HG03135 (cell line): ENCODE data around the gene VAMP8.
"Not testable (repeated sequence)": the region's sequence is repeated elsewhere in the genome, so short reads cannot be mapped to it uniquely, and the experiment has no call there.

Source experiments
- ATAC-seq: cut with Tn5 transposase; IDR thresholded peaks from one replicate; pipeline ENCODE4 v1.9.1; 2021; ENCODE audit warnings: mild to moderate bottlenecking, moderate library complexity; ENCODE audit not compliant: unreplicated experiment

VAMP8 gene

DNA sequence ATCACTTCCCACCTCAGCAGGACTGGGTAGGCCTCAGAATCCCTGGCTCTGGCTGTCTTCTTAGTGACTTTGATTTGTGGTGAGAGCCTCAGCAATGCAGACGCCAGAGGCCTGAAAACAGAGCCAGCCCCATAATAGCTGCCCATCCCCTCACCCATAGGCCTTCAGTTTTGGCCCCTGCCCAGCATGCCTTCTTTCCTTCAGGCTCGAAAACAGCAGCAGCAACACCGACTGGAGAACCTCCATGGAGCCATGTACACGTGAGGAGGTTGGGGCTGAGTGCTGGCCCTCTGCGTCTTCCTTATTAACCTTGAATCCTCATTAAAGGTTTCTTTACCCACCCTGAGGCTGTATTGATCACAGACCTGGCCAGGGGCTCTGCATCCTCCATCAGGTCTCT is 19.9 kb downstream of the VAMP8 start:
- ATAC-seq = no peak

DNA sequence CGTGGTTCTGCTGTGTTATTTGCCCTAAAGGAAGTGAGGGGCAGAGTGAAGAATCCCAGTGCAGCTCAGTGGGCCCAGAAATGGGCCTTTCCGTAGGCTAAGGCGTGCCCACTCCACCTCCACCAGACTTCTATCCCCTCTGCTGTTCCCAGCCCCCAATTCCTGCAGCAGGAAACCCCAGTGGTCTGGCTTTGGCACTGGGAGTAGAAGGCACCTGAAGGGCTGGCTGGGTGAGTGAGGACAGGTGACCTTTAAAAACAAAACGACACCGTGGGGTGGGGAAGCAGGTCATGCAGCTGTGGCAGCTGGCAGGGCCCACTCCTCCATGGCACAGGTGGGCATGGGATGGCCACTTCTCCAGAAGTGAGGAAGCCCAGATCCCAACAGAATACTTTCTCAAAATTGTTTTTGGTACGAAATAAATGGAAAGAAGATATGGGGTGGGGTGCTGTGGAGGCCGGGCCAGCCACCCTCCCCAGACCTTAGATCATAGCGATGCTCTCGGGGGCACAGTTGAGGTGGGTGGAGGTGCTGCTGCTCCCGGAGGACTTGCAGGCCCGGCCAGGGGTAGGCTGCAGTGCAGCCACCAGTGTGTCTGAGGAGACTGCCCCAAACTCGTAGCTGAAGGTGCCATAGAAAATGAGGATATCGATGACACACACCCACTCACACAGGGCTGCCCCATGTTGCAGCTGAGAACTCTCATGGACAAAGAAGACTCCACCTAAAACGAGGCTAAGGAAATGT is 21.4 kb downstream of the VAMP8 start:
- no peak for ATAC-seq

DNA sequence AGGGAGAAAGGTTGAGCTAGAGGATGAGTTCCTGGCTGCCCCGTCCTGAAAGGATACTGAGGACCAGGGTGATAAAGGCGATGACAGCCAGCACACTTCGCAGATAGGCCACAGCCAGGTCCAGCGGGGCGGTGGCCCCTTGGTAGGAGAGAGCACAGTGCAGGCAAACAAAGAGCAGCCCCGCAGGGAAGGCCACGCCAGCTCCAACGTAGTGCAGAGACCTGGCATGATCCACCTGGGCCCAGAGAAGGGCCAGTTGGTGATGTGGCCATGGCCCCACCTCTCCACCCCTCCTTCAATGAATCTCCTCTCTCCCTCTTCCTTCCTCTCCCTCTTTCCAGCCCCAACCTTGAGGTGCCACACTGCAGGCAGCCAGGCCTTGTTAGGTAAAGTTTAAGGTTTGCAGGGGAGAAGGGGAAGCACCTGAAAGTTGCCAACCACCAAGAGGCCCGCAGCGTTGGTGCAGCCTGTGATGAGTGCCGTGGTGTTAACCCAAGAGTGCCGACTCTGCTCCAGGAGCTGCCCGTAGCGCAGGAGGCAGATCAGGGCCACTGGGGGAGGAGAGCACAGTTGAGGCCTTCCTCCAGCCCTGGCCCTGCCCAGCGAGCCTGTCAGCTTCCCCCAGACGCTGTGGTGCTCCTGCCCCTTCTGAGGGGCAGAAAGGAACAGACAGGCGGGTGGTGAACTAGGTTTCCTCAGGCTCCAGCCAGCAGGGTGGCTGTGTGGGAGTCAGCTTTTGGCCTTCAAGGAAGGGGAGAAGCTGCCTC is 22.3 kb downstream of the VAMP8 start:
- ATAC-seq = no peak

DNA sequence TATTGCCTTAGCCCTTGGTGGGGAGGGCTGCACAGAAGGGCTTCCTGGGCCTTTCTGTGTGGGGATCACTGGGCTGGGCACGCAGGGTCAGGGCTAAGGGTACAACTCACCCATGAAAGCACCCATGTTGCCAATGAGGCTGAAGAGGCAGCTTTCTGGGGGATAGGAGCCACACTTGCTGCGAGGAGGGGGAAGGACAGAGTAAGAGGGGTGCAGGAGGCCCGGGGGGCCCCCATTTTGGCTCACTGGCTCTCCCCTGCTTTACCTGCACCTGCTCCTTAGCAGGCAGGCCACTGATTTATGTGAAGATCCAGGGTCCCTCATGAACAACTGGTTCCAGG is 22.8 kb downstream of the VAMP8 start:
- ATAC-seq = no peak

DNA sequence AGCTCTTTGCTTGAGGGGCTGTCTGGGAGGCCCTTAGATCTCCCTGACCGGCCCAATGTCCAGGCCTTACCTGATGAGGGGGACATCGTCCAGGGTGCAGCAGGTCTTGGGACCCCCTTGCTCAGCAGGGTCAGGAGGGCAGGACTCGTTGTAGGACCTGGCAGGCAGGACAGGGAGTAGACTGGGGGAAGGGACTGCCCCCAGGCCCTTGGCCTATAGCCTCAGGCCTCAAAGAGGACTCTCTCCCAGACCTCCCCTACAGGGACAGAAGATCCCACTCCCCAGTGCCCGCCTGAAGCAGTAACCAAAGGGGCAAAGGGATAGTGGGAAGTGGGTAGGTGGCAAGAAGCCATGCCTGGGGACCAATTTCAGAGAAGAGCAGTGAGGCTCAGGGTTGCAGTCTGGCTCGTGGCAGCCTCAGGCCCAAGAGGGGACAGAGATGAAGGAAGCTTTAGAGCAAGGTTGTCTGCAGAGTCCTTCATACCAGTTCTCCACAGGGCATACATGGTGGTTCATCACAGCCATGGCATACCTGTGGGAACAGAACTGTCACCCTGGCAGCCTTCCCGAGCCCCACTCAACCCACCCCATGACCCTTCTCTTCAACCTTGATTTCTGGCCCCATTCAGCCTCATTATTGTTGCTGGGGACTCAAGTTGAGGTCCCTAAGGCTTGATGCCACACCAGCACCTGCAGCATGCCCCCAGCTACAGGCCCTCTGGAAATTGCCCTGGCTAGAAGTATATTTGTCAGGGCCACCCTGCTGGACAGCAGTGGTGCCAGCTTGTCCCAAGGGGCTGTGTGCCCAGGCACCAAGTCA is 23.8 kb downstream of the VAMP8 start:
- ATAC-seq = no peak

DNA sequence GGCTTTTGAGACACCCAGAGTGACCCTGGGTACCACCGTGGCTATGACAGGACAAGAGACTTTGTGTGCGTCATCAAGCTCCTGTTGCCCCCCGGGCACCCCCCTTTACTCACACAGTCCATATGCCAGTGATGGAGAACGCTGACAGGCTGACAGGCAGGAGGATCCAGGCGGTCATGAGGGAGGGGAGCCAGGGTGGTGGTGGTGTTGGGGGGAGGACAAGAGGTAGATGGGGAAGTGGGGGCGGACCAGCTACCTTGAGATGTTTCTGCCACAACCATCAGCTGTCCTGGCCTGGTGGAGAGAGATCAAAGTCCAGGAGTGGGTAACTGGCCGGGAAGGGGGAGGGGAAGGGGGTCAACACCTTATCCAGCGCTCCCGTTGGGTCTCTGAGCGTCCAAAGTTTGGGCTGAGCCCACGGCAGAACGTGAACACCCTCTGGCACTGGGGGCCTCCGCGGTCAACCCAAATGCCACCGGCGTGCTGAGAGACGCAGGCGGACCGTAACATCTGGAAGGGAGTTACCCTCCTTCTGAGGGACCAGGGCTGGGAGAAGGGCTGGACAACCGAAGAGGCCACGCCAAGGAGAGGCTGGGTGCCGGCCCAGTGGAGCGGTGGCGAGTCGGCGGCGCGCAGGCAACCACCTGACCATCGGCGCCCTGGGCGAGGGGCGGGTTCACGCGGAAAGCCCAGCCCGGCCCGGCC is 24.5 kb downstream of the VAMP8 start:
- ATAC-seq = peak; percentile 39

DNA sequence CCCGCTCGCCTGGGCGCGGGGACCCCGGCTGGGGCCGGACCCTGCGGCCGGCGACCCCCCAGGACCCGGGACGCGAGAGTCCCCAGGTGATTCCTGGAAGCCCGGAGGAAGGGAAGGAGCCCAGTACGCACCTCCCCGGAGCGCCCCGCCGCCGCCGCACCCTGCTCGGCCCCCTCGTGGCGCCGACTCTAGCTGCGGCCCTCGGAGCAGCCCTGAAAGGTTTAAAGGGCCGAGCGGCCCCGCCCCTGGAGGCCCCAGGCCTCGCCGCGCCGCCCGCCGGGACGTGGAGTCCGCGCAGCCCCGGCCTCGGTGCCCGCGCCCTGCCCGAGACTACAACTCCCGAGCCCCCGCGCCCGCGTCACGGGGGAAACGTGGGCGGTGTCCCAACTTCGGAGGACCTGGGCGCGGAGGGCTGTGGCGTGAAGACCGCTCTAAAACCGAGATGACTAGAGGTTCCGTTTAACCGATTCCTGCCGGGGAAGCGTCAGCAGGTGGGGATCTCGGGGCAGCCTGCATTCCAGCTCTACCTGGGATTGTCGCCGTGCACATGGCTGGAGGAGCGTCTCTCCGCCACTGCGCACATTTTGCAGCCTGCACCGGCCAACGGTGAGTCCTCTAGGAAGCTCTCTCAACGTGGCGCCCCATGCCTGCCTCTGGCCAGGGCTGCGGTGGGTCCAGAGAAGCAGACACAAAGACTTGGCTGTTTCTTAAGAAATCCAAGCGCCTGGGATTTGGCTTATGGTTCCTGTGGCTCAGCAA is 25.3 kb downstream of the VAMP8 start, which contains the start of gene TMEM150A:
Gene TMEM150A, minus strand, starts transcription at position 223 of the 759 bp plus-strand sequence. CDS start 750 bp downstream, outside the sequence.
- ATAC-seq = peak; percentile 95

DNA sequence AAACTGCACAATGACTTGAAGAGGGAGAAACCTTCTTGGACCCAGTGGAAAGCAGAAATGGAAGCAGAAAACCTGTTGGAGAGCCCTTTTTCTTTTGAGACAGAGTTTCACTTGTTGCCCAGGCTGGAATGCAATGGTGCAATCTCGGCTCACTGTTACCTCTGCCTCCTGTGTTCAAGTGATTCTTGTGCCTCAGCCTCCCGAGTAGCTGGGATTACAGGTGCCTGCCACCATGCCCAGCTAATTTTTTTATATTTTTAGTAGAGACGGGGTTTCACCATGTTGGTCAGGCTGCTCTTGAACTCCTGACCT is 26.7 kb downstream of the VAMP8 start:
- not testable (repeated sequence) for ATAC-seq

DNA sequence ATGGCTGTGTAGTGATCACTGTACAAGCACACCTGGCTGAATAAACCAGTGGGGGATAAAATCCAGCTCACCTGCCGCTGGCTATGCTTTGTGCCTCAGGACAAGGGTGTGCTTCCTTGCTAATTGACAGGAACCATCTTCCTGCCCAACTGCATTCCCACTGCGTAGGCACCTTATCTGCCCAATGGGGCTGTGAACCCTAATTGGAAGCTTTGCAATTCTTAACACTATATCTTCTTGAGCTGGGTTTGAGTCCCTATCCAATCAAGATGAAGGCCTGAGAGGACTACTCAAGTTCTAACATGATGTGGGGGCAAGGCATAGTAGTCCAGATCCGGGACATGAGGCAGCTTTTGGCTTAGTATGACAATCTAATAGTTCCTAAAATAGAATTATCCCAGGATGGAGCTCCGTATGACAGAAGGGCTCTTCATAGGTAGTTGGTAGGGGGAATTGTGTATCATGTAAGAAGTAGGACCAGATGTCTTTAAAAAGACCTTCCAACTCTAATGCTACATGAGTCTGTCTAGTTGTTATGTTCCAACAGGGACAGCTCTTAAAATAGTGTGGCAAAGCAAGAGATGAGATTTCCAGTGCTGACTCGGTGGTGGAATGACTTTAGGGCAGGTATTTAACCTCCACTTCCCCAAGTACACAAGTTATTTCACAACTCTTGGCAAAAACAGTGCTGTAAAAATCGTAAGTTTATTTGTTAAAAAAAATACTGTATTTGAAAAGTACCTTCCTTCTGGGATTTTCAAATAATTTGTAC is 27.4 kb downstream of the VAMP8 start:
- no peak for ATAC-seq

DNA sequence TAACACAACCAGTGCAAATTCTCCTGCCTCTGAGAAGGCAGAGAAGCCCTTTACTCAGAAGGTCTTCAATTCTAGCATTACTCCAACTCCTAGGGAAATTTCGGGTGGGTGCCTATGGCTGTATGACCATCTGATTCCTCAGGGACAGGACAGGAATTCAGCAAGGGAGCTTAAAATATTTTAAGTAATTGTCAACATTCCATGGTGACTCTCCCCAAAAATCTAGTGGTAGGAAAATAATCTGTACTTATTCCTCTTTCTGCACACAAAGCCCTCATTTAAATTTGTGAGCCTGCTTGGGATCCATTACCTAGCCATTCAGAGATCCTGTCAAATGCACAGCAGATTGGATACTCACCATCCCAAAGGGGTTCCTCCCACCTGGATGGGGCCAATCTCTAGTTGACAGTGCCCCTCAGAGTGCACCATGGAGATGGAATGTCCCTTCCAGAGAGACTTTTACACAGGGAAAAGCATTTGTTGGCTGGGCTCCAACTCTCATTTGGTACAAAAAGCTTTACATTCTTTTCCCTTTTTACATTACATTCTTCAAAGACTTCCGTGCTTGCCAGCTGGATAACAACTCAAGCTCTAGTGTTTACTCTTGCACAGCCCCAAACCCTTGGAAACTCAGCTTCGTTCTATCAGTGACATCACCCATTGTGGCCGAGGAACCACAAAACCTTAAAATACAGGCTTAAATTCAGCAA is 28.2 kb downstream of the VAMP8 start:
- ATAC-seq = no peak

DNA sequence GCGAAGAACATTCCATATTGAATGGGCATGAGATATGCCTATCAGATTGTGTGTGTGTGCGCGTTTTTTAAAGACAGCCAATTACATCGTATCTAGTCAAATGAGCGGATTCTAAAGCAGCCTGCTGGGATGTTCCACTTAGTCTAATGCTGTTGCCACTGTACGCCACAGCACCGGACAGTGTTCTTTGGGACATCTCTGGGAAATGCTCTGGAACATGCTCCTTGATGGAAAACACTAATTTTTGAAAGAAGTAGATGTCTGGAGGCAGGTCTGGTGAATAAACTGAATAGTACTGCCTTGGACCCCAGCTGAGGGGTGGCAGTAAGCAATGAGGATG is 28.7 kb downstream of the VAMP8 start:
- no peak for ATAC-seq

DNA sequence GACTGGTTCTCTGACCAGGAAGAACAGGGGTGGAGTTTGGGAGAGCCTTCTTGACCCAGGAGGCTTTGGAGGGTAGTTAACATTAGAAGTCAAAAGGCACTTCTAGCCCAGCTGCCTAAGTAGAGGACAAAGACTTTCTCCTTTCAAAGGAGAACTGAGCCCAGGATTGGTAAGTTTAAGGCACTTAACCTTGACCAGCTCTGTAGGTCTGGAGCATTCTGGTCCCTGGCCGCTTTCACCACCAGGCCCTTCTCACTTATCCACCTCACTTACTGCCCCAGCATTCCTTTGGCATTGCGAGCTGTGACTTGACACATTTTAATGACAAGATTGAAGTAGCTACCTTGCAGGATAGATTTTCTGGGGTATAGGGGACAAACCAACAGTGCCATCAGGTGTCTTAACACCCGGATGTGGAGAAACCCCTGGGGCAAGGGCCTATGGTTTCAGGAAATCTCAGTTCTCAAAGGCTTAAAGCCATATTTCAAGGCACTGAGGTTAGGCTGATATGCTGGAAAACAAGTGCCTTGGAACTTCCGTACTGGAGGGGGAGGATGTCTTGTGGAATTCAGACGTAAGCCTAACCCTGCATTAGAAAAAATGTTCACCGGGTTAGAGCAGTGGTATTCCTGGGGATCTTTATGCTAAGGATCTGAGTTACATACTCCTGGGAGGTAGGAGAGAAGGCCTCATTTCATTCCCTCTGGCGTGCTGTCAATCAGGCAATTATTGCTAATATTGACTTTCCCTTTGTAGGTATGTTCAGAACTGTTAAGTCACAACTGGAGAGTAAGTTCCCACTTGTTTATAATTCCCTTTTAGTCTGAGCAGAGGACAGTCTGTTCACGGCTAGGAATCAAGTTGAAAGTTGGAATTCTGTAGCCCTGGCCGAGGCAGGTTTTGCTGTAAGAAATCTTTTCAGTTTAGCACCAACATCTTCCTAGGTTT is 30.2 kb downstream of the VAMP8 start:
- ATAC-seq = no peak

DNA sequence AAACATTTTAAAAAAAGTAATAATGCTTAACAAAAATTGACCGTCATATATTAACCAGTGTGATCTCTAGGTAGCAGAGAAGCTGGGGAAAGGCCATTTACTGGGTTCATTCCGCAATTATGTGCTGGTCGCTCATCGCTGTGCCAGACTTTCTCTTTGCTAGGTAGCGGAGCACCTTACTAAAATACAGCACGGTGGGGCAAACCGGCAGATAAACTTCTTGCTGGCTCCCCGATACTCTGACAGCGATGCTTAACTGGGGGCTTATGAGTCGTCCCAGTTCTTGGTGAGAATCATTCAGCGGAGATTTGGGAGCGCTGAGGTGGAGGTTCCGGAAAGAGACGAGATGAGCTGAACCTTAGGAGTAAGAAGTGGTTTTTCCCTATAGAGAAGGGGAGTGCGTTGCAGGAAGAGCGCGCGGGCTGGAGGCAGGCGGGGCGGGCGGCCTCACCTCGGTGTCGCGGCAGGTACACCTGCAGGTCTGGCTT is 33.9 kb downstream of the VAMP8 start:
- no peak for ATAC-seq

DNA sequence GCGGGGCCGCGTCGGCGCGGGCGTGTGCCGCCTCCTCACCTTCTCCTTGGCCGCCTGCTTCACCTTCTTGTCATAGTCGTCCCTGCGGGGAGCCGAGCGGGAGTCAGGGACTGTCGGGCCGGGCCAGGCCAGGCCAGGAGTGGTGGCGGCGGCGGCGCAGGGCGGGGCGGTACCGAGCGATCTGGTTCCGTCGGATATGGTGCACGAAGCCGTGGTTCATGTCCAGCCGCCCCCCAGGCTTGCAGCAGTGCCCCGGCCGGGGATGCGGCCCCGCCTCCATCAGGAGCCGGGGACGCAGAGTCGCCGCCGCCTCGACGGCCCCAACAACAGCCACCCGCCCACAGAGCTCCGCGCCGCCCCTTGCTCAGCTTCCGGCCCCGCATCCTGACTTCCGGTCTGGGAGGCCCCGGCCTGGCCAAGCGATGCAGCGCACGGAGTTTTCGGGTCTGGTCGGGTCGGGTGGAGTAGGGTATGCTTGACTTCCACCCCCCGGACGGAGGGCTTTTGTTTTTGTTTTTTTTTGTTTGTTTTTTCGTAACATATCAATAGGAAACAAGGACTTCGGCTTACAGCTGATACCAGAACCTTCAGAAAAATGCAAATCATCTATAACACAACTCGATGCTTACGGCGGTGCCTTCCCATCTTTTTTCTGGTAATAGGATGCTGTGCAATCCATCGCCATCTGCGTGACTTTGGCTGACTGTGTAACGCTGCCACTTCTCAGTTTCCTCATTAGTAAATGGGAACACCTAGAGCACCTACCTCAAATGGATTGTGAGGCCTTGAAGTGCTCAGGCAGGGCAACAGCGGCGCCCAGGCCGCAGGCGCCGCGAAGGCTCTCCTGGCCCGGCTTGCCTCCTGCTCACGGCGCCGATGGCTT is 34.6 kb downstream of the VAMP8 start, which contains the start of gene C2orf68:
Gene C2orf68, minus strand, starts transcription at position 362 of the 883 bp plus-strand sequence. Its CDS starts 82 bp downstream, at position 280.
- ATAC-seq = peak; percentile 71

DNA sequence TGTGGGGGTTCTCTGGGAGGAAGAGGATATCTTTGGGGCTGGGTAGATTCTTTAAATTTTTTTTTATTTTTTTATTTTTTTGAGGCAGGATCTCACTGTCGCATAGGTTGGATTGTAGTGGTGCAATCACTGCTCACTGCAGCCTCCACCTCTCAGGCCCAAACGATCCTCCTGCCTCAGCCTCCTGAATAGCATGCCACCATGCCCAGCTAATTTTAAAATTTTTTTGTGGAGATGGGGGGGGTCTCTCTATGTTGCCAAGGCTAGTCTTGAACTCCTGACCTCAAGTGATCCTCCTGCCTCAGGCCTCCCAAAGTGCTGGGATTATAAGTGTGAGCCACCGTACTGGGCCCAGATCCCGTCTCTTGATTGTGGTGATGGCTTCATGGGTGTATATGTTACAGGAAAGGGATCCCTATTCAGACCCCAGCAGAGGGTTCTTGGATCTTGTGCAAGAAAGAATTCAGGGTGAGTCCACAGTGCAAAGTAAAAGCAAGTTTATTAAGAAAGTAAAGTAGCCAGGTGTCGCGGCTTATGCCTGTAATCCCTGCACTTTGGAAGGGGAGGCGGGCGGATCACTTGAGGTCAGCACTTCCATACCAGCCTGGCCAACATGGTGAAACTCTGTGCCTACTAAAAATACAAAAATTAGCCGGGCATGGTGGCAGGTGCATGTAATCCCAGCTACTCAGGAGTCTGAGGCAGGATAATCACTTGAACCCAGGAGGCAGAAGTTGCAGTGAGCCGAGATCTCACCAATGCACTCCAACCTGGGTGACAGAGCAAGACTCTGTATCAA is 36.5 kb downstream of the VAMP8 start:
- ATAC-seq = no peak

DNA sequence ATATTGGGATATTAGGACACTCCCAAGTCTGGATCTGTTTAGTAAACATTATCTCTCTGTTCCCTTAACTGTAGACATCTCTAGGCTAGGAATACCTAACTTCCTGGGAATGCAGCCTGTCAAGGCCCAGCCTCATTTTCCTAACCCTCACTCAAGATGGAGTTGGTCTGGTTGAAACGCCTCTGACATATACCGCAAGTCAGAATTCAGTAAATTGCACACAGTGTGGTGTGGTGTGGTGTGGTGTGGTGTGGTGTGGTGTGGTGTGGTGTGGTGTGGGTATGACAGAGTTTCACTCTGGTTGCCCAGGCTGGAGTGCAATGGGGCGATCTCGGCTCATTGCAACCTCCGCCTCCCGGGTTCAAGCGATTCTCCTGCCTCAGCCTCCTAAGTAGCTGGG is 37.4 kb downstream of the VAMP8 start:
- not testable (repeated sequence) for ATAC-seq
